Keratinocyte (primary cell): ENCODE results near the gene GFOD2.

Experiments used
- EZH2 ChIP-seq: IDR thresholded peaks from one replicate; pipeline ENCODE4 v1.6.1; 2012; ENCODE audit warnings: inconsistent platforms, mild to moderate bottlenecking, low read length, moderate library complexity
- TF ChIP-seq, protein P1 (sequence below), 3 experiments: IDR thresholded peaks in 1 of 3; conservative IDR thresholded peaks in 1 of 3; optimal IDR thresholded peaks in 1 of 3; 2 replicates in 2 of 3; 3 replicates in 1 of 3; pipeline versions ENCODE3 to v1.5.1; 2011; ENCODE audit warnings: low read length in 3 of 3, mild to moderate bottlenecking in 3 of 3, moderate library complexity in 2 of 3, control low read depth in 1 of 3, inconsistent platforms in 1 of 3; ENCODE audit not compliant: insufficient read depth in 2 of 3; ENCODE audit errors: extremely low read depth in 1 of 3

DNA sequence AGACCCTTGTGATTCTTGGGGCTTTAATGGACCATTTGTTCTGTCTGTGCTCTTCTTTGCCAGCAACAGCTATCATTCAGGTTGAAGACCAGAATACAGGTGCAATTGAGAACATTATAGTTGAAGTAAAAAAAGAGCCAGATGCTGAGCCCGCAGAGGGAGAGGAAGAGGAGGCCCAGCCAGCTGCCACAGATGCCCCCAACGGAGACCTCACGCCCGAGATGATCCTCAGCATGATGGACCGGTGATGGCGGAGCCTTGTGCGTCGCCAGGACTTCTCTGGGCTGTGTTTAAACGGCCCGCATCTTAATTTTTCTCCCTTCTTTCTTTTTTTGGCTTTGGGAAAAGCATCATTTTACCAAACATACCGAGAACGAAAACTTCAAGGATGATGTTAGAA is 81.5 kb downstream of the GFOD2 start:
- TF ChIP-seq, protein P1, sequence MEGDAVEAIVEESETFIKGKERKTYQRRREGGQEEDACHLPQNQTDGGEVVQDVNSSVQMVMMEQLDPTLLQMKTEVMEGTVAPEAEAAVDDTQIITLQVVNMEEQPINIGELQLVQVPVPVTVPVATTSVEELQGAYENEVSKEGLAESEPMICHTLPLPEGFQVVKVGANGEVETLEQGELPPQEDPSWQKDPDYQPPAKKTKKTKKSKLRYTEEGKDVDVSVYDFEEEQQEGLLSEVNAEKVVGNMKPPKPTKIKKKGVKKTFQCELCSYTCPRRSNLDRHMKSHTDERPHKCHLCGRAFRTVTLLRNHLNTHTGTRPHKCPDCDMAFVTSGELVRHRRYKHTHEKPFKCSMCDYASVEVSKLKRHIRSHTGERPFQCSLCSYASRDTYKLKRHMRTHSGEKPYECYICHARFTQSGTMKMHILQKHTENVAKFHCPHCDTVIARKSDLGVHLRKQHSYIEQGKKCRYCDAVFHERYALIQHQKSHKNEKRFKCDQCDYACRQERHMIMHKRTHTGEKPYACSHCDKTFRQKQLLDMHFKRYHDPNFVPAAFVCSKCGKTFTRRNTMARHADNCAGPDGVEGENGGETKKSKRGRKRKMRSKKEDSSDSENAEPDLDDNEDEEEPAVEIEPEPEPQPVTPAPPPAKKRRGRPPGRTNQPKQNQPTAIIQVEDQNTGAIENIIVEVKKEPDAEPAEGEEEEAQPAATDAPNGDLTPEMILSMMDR (optimal IDR thresholded peaks at IDR 0.05 in 1 of 3, IDR thresholded peaks at IDR 0.05 in 1 of 3, conservative IDR thresholded peaks at IDR 0.05 in 1 of 3; ENCODE audit: extremely low read depth in 1 of 3, insufficient read depth in 2 of 3, low read length in 3 of 3): no peak
- no peak for TF ChIP-seq EZH2
